Gastrocnemius medialis (tissue), 4 donors: ENCODE data around the gene IFNA5. TPM values are rescaled to one million over a fixed set of nuclear protein-coding genes. Genes with fewer than 3 reads are reported as not detected.

Source experiments
- ATAC-seq, 2 donors: fragments of 150-250 bp; one replicate each; pipeline ENCODE4 v1.9.1; 2016
- DNase-seq, 2 donors: peaks; one replicate each; pipeline ENCODE4 v3.0.0-alpha.2; 2019
- H3K27ac ChIP-seq, 4 donors: fragments of 200-600 bp; sonication (generic); 1 replicate in 1 of 4; 2 replicates in 3 of 4; pipeline ENCODE4 v1.5.1; 2016 to 2018; ENCODE audit warnings: mild to moderate bottlenecking in 2 of 4, moderate library complexity in 1 of 4
- H3K27me3 ChIP-seq, 3 donors: fragments of 200-600 bp; sonication (generic) in 2 of 3; 1 replicate in 1 of 3; 2 replicates in 2 of 3; pipeline versions ENCODE4 v1.5.1 to v1.6.0; 2016 to 2019; ENCODE audit warnings: mild to moderate bottlenecking in 1 of 3, moderate library complexity in 1 of 3
- H3K36me3 ChIP-seq, 2 donors: fragments of 200-600 bp; sonication (generic) in 1 of 2; one replicate each; pipeline ENCODE4 v1.5.1; 2017 to 2018
- H3K4me1 ChIP-seq, 2 donors: fragments of 200-600 bp; sonication (generic) in 1 of 2; one replicate each; pipeline ENCODE4 v1.5.1; 2016 to 2017; ENCODE audit warnings: mild to moderate bottlenecking in 2 of 2
- H3K4me3 ChIP-seq, 4 donors: fragments of 200-600 bp; sonication (generic) in 3 of 4; 1 replicate in 1 of 4; 2 replicates in 3 of 4; pipeline ENCODE4 v1.5.1; 2016 to 2019; ENCODE audit warnings: mild to moderate bottlenecking in 2 of 4
- H3K9me3 ChIP-seq, 3 donors: fragments of 200-600 bp; sonication (generic) in 2 of 3; 1 replicate in 1 of 3; 2 replicates in 2 of 3; pipeline ENCODE4 v1.5.1; 2016 to 2019
- CTCF ChIP-seq, 5 experiments: fragments of 450-650 bp in 3 of 5; fragments of 200-600 bp in 2 of 5; sonication (generic) in 2 of 5; IDR thresholded peaks in 4 of 5; conservative IDR thresholded peaks in 1 of 5; 1 replicate in 4 of 5; 2 replicates in 1 of 5; pipeline ENCODE4 v1.5.1; 2016 to 2019; ENCODE audit warnings: antibody characterized with exemption in 5 of 5, mild to moderate bottlenecking in 3 of 5, moderate library complexity in 3 of 5
- POLR2A ChIP-seq, 2 donors: fragments of 450-650 bp; IDR thresholded peaks; one replicate each; pipeline ENCODE4 v1.6.1; 2017; ENCODE audit warnings: antibody characterized with exemption in 2 of 2, mild to moderate bottlenecking in 2 of 2, moderate library complexity in 2 of 2
- in situ Hi-C, 4 donors: fragments of 200-750 bp; cut with MboI; loops; one replicate each; pipeline versions ENCODE4 v1.15.0 to v1.8.0; 2017; ENCODE audit warnings: low sequenced_read_pairs in 4 of 4
- intact Hi-C: fragments of 100-400 bp; cut with DNase I; formaldehyde crosslinking; loops from one replicate; pipeline ENCODE4 v1.15.1; 2023; ENCODE audit warnings: low total_unique reads
- total RNA-seq, 4 donors: library from RNA; depleted of rRNA; stranded (reverse); fragments of >200 nt; gene quantifications; one replicate each; pipeline versions ENCODE4 v1.1.0 to v1.2.3, GENCODE V29; 2016

IFNA5 gene
- total RNA-seq, 4 donors from 2014 or later: not detected

GRCh38 chr9:21324047-21324446, 18.9 kb upstream of the IFNA5 start:
- no peak for TF ChIP-seq CTCF (IDR thresholded peaks at IDR 0.05 in 4 of 5, conservative IDR thresholded peaks at IDR 0.05 in 1 of 5)
- TF ChIP-seq POLR2A (IDR thresholded peaks at IDR 0.05): no peak
- in situ Hi-C loops (loop anchor here in 3 of 4 donors (5.0 to 10.0 kb wide), 3 partner anchors 68 to 471 kb away; no protein-coding TSS in a partner anchor), intact Hi-C loops (no loop called here)
- ATAC-seq: no peak
- Histone ChIP-seq H3K36me3 (peaks cover 0 to 28% of the 10 kb centered on the region in 2 donors), H3K27me3 (no peaks in the 10 kb centered on the region), H3K27ac (no peak overlapping the region), H3K9me3 (no peaks in the 10 kb centered on the region), H3K4me3 (no peak overlapping the region), H3K4me1 (peaks cover 0 to 8% of the 10 kb centered on the region in 2 donors)
- DNase-seq: no peak

- in situ Hi-C loops: loop anchor here in 3 of 4 donors (5.0 to 10.0 kb wide), 3 partner anchors 69 to 472 kb away; no protein-coding TSS in a partner anchor
- DNase-seq: no peak
- intact Hi-C loops: no loop called here
- H3K27me3 ChIP-seq: no peaks in the 10 kb centered on the region
- no peak overlapping the region for H3K4me3 ChIP-seq
- peaks cover 0 to 7% of the 10 kb centered on the region in 2 donors for H3K4me1 ChIP-seq
- ATAC-seq: no peak
- TF ChIP-seq CTCF (IDR thresholded peaks at IDR 0.05 in 4 of 5, conservative IDR thresholded peaks at IDR 0.05 in 1 of 5) (no peak), POLR2A (IDR thresholded peaks at IDR 0.05) (no peak)
- H3K27ac ChIP-seq: no peak overlapping the region
- H3K36me3 ChIP-seq: peaks cover 0 to 28% of the 10 kb centered on the region in 2 donors
- H3K9me3 ChIP-seq: no peaks in the 10 kb centered on the region
These were observed 17.9 kb upstream of the IFNA5 start for GRCh38 chr9:21322911-21323461.

- Histone ChIP-seq H3K4me3 (no peak overlapping the region), H3K4me1 (no peaks in the 10 kb centered on the region), H3K27ac (no peak overlapping the region), H3K27me3 (no peaks in the 10 kb centered on the region), H3K9me3 (no peaks in the 10 kb centered on the region), H3K36me3 (peaks cover 0 to 28% of the 10 kb centered on the region in 2 donors)
- DNase-seq (no peak), ATAC-seq (no peak)
- intact Hi-C loops: no loop called here
- in situ Hi-C loops: loop anchor here in 3 of 4 donors (5.0 to 10.0 kb wide), 3 partner anchors 72 to 474 kb away; no protein-coding TSS in a partner anchor
- TF ChIP-seq CTCF (IDR thresholded peaks at IDR 0.05 in 4 of 5, conservative IDR thresholded peaks at IDR 0.05 in 1 of 5) (no peak), POLR2A (IDR thresholded peaks at IDR 0.05) (no peak)
These were observed 15.4 kb upstream of the IFNA5 start for GRCh38 chr9:21320465-21320864.

GRCh38 chr9:21317956-21318923, 13.1 kb upstream of the IFNA5 start:
- TF ChIP-seq CTCF (IDR thresholded peaks at IDR 0.05 in 4 of 5, conservative IDR thresholded peaks at IDR 0.05 in 1 of 5): peak; percentile 11 to 60 (median 25)
- TF ChIP-seq POLR2A (IDR thresholded peaks at IDR 0.05): no peak
- Histone ChIP-seq H3K27ac (no peak overlapping the region), H3K4me3 (no peak overlapping the region), H3K4me1 (no peaks in the 10 kb centered on the region), H3K36me3 (peaks cover 0 to 22% of the 10 kb centered on the region in 2 donors), H3K27me3 (no peaks in the 10 kb centered on the region), H3K9me3 (no peaks in the 10 kb centered on the region)
- ATAC-seq (peak; percentile 50 to 60), DNase-seq (no peak)
- intact Hi-C loops (no loop called here), in situ Hi-C loops (loop anchor here in 1 of 4 donors (5.0 kb wide), 1 partner anchor 474 kb away; no protein-coding TSS in a partner anchor)
